Lower lobe of right lung (tissue), 2 donors: ENCODE measurements around the gene EEF1A1. TPM values are rescaled to one million over a fixed set of nuclear protein-coding genes. Genes with fewer than 3 reads are reported as not detected.
"Not testable (repeated sequence)": the region's sequence is repeated elsewhere in the genome, so short reads cannot be mapped to it uniquely, and the experiment has no call there.

Experiments
- ATAC-seq, 2 donors: fragments of 200-7000 bp; cut with Tn5 transposase; one replicate each; pipeline ENCODE4 v1.9.1; 2020 to 2022; ENCODE audit warnings: mild to moderate bottlenecking in 2 of 2, moderate library complexity in 2 of 2
- DNase-seq: peaks from one replicate; pipeline ENCODE4 v3.0.0-alpha.2; 2020
- H3K27ac ChIP-seq: fragments of 200-600 bp; one replicate; pipeline ENCODE4 v1.8.0; 2022
- H3K27me3 ChIP-seq: fragments of 200-600 bp; one replicate; pipeline ENCODE4 v1.8.0; 2022; ENCODE audit warnings: low read depth
- H3K36me3 ChIP-seq: fragments of 200-600 bp; one replicate; pipeline ENCODE4 v1.8.0; 2022; ENCODE audit warnings: mild to moderate bottlenecking
- H3K4me1 ChIP-seq: fragments of 200-600 bp; one replicate; pipeline ENCODE4 v1.8.0; 2022
- H3K4me3 ChIP-seq: fragments of 200-600 bp; one replicate; pipeline ENCODE4 v1.8.0; 2022; ENCODE audit warnings: mild to moderate bottlenecking
- H3K9me3 ChIP-seq: fragments of 200-600 bp; one replicate; pipeline ENCODE4 v1.8.0; 2022
- CTCF ChIP-seq: fragments of 200-600 bp; IDR thresholded peaks from one replicate; pipeline ENCODE4 v1.8.0; 2022; ENCODE audit warnings: antibody characterized with exemption, mild to moderate bottlenecking
- intact Hi-C: fragments of 100-400 bp; cut with DNase I; formaldehyde crosslinking; loops from one replicate; pipeline ENCODE4 v1.11.0; 2022
- long read RNA-seq: library from polyadenylated mRNA; unstranded; transcript quantifications from one replicate; pipeline ENCODE4 v2.0.0, GENCODE V29; 2021
- total RNA-seq: library from RNA; stranded (reverse); fragmentation: NEBNext Ultra II Directional; extraction: Animal tissue kit (Norgen Biotek cat#: 25700); gene quantifications from one replicate; pipeline ENCODE4 v1.2.1, GENCODE V29; 2021
- donor health status: DM: no; HTN: yes; CAD: no; lungs with severe emphysema.

The EEF1A1 gene
- 9,415 TPM for total RNA-seq
- long read RNA-seq, full-length matches to known transcripts = 2,229 of 2,877 reads
- long read RNA-seq, partial matches to known transcripts = 615 of 2,877 reads
- long read RNA-seq, other reads (novel, unspliced or antisense) = 33 of 2,877 reads

GRCh38 chr6:73520688-73521350 lies at the start of gene EEF1A1:
EEF1A1 (minus strand) TSS chr6:73521032; CDS start chr6:73520026, 1,006 bp downstream.
- H3K9me3 ChIP-seq = no peaks in the 10 kb centered on the region
- intact Hi-C loops = no loop called here
- H3K27ac ChIP-seq = peak within 1 kb of the TSS; percentile 100
- DNase-seq (peak; percentile 100), ATAC-seq (peak; percentile 93 to 96)
- H3K36me3 ChIP-seq = peaks cover 43% of the 10 kb centered on the region
- no peak for TF ChIP-seq CTCF
- H3K27me3 ChIP-seq = no peaks in the 10 kb centered on the region
- H3K4me1 ChIP-seq = peaks cover 57% of the 10 kb centered on the region
- H3K4me3 ChIP-seq = peak within 1 kb of the TSS; percentile 85

GRCh38 chr6:73569121-73569520 lies 48.3 kb upstream of the EEF1A1 start:
- ATAC-seq (no peak), DNase-seq (no peak)
- Histone ChIP-seq H3K27ac (no peak overlapping the region), H3K9me3 (no peaks in the 10 kb centered on the region), H3K4me3 (no peak overlapping the region), H3K36me3 (no peaks in the 10 kb centered on the region), H3K27me3 (no peaks in the 10 kb centered on the region), H3K4me1 (peaks cover 9% of the 10 kb centered on the region)
- TF ChIP-seq CTCF = no peak
- intact Hi-C loops = no loop called here

- Histone ChIP-seq H3K4me1 (peaks cover 9% of the 10 kb centered on the region), H3K27me3 (no peaks in the 10 kb centered on the region), H3K27ac (peak overlapping the region; percentile 49), H3K9me3 (no peaks in the 10 kb centered on the region), H3K4me3 (no peak overlapping the region), H3K36me3 (no peaks in the 10 kb centered on the region)
- peak; percentile 75 for DNase-seq
- peak; percentile 88 to 89 for ATAC-seq
- intact Hi-C loops = no loop called here
- TF ChIP-seq CTCF = no peak
Measured at GRCh38 chr6:73566954-73567591, 46.2 kb upstream of the EEF1A1 start.

- not testable (repeated sequence) for ATAC-seq
Measured at GRCh38 chr6:73566486-73566871, 45.6 kb upstream of the EEF1A1 start.

GRCh38 chr6:73565767-73566485 lies 45.1 kb upstream of the EEF1A1 start:
- Histone ChIP-seq H3K27me3 (no peaks in the 10 kb centered on the region), H3K36me3 (no peaks in the 10 kb centered on the region), H3K4me1 (peaks cover 9% of the 10 kb centered on the region), H3K27ac (no peak overlapping the region), H3K4me3 (no peak overlapping the region), H3K9me3 (no peaks in the 10 kb centered on the region)
- no peak for DNase-seq
- TF ChIP-seq CTCF = no peak
- ATAC-seq = no peak
- intact Hi-C loops = no loop called here

More at GRCh38 chr6:73566486-73566871, 45.6 kb upstream of the EEF1A1 start:
- peak overlapping the region; percentile 49 for H3K27ac ChIP-seq
- H3K27me3 ChIP-seq, intact Hi-C loops, H3K9me3 ChIP-seq, DNase-seq, H3K4me1 ChIP-seq, H3K36me3 ChIP-seq, H3K4me3 ChIP-seq: not testable (repeated sequence)
